ENCODE results near the gene CR1.
"Not testable (repeated sequence)": the region's sequence is repeated elsewhere in the genome, so short reads cannot be mapped to it uniquely, and the experiment has no call there.

DNA sequence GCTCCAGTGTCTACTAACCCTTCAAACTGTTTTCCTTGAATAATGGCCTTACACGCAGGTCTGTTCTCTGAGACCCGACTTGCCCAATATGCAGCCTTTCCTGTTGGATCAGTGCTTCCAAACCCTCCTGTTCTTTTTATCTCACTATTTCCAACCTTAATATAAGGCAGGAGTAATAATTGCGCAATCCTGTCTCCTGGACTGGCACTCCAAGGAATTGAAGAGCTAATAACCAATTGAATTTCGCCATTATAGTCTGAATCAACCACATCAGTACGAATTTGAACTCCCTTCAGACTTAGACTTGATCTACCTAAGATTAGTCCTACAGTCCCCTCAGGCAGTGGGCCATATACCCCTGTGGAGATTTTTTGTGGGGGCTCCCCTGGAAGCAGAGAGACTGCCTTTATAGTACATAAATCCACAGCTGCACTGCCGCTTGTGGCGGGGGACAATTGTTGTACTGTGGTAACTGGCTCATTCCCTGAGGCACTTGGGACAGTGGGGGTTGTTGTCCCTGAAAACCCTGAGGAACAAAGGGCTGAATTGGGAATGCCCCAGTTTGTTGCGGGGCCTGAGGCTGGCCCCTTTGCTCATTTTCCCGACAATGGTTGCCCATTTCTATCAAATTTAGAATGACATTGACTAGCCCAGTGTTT is 142.7 kb downstream of the CR1 start:
- TF ChIP-seq POLR2A, EP300 (IDR thresholded peaks at IDR 0.05): not testable (repeated sequence)
- TF ChIP-seq, protein P1, sequence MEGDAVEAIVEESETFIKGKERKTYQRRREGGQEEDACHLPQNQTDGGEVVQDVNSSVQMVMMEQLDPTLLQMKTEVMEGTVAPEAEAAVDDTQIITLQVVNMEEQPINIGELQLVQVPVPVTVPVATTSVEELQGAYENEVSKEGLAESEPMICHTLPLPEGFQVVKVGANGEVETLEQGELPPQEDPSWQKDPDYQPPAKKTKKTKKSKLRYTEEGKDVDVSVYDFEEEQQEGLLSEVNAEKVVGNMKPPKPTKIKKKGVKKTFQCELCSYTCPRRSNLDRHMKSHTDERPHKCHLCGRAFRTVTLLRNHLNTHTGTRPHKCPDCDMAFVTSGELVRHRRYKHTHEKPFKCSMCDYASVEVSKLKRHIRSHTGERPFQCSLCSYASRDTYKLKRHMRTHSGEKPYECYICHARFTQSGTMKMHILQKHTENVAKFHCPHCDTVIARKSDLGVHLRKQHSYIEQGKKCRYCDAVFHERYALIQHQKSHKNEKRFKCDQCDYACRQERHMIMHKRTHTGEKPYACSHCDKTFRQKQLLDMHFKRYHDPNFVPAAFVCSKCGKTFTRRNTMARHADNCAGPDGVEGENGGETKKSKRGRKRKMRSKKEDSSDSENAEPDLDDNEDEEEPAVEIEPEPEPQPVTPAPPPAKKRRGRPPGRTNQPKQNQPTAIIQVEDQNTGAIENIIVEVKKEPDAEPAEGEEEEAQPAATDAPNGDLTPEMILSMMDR (IDR thresholded peaks at IDR 0.05), result not testable (repeated sequence)
